Activated CD4-positive, alpha-beta memory T cell treated with anti-CD3 and anti-CD28 coated beads, Interleukin-2, amount 10 ng/mL, durations not matched to agents 7 days and 5 days (primary cell): Measurements from ENCODE around the gene PRR14L. TPM values are rescaled to one million over a fixed set of nuclear protein-coding genes. Genes with fewer than 3 reads are reported as not detected.
"Not testable (repeated sequence)": the region's sequence is repeated elsewhere in the genome, so short reads cannot be mapped to it uniquely, and the experiment has no call there.

Experiments
- CTCF ChIA-PET: fragments of 350-600 bp; sonication (Branson Sonifier 250); formaldehyde crosslinking; loops from one replicate; lab custom pipeline; 2021; ENCODE audit warnings: antibody characterized with exemption, inconsistent platforms; lab: Charles Lee
- POLR2A ChIA-PET: fragments of 350-600 bp; sonication (Branson Sonifier 250); formaldehyde crosslinking; loops from one replicate; lab custom pipeline; 2021; ENCODE audit warnings: antibody characterized with exemption; lab: Charles Lee
- DNase-seq: peaks from one replicate; pipeline ENCODE4 v3.0.0-alpha.2; 2020
- H3K27ac Mint-ChIP-seq: one replicate; pipeline ENCODE4 v1.8.0; 2021; ENCODE audit warnings: mild to moderate bottlenecking, mixed read lengths
- H3K27me3 Mint-ChIP-seq: one replicate; pipeline ENCODE4 v1.8.0; 2021; ENCODE audit warnings: mixed read lengths
- H3K36me3 Mint-ChIP-seq: one replicate; pipeline ENCODE4 v1.8.0; 2021; ENCODE audit warnings: low read depth, mixed read lengths
- H3K4me1 Mint-ChIP-seq: one replicate; pipeline ENCODE4 v1.8.0; 2021; ENCODE audit warnings: mixed read lengths
- H3K4me3 Mint-ChIP-seq: one replicate; pipeline ENCODE4 v1.8.0; 2021; ENCODE audit warnings: mild to moderate bottlenecking, mixed read lengths
- H3K9me3 Mint-ChIP-seq: one replicate; pipeline ENCODE4 v1.8.0; 2021; ENCODE audit warnings: mixed read lengths
- total RNA-seq, 2 experiments: library from RNA; stranded (reverse); gene quantifications; one replicate each; pipeline ENCODE4 v1.2.3, GENCODE V29; 2021

The PRR14L gene
- total RNA-seq, 2 experiments from 2014 or later = 56.3 to 61.3 TPM

DNA sequence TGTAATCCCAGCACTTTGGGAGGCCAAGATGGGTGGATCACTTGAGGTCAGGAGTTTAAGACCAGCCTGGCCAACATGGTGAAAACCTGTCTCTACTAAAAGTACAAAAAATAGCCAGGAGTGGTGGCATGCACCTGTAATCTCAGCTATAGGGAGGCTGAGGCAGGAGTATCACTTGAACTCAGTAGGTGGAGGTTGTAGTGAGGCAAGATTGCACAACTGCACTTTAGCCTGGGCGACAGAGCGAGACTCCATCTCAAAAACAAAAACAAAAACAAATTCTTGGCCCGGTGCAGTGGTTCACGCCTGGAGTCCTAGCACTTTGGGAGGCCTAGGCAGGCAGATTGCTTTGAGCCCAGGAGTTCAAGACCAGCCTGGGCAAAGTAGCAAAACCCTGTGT, 81.1 kb downstream of the PRR14L start:
- not testable (repeated sequence) for H3K9me3 Mint-ChIP-seq, DNase-seq, H3K4me3 Mint-ChIP-seq, H3K27ac Mint-ChIP-seq, H3K36me3 Mint-ChIP-seq, H3K27me3 Mint-ChIP-seq, H3K4me1 Mint-ChIP-seq
- POLR2A ChIA-PET = interaction anchor here (1.4 to 1.5 kb wide), 2 partner anchors 7 to 12 kb away, joined by 4 to 6 read pairs; no protein-coding TSS in a partner anchor
- CTCF ChIA-PET = interaction anchor here (0.8 to 4.4 kb wide), 4 partner anchors 8 to 281 kb away, joined by 3 to 54 read pairs (median 4); no protein-coding TSS in a partner anchor

DNA sequence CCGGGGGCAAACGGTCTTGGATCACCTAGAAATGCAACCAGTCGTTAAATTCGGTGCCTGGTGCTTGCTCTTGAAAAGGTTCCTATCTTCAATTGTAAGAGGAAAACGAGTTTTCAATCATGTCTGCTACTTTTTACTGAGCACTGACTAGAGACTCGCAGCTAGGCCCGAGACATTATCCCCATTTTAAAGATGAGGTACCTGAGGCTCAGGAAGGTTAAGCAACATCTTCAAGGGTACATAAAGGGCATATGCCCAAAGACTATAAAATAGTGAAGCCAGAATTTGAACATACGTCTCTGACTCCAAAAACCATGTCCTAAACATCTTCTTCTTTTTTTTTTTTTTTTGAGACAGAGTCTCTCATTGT, 87.3 kb downstream of the PRR14L start:
- ChIA-PET POLR2A (interaction anchor here (0.8 to 3.2 kb wide), 27 partner anchors 9 to 813 kb away, joined by 3 to 37 read pairs (median 5); partner anchors contain the start of genes DEPDC5, DRG1, FBXO7 and PATZ1), CTCF (interaction anchor here (0.7 to 6.1 kb wide), 13 partner anchors 11 to 539 kb away, joined by 3 to 87 read pairs (median 5); partner anchors contain the start of gene YWHAH)
- no peak for DNase-seq
- Mint-ChIP-seq H3K27me3 (no peaks in the 10 kb centered on the region), H3K27ac (peak overlapping the region; percentile 91), H3K9me3 (no peaks in the 10 kb centered on the region), H3K4me3 (peak overlapping the region; percentile 91), H3K4me1 (peaks cover 37% of the 10 kb centered on the region), H3K36me3 (no peaks in the 10 kb centered on the region)

DNA sequence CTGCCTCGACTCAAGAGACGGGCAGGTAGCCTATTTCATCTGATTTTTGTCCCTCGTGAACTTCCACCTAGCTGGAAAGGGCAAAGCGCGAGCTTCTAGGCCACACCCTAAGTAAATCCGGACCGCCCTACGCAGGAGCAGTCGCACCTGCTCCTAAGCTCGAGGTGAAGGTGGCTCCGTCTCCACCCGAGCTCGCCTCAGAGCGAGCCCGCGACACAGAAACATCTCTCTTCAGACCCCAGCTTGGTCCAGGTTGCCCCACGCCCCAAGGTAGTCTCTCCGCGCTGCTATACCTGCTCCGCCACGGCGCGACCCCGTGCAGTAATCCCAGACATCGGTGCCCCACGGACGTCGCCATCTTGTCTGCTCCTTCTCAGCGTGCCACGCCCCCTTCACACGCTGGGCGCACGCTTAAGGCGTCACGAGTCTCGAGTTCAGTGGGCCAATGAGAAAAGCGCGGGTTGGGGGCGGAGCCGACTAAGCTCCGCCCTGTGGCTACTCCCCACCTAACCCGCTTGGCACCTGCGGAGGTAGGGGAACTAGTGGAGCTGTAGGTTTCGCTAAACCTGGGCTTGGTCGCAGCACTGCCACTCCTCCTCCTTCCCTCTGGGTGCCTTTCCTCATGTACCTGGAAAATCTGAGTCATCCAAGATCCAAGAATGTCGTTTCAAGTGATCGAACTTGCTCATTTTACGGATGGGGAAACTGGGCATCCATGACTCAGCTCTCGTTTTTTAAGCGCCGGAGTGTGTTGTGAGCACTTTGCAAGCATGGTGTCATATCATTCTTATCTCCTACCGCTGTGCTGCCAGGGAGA, 87.9 kb downstream of the PRR14L start, which contains the start of gene PISD:
PISD (minus strand) TSS at position 365 of the 817 bp plus-strand sequence; CDS start at position 358, 7 bp downstream.
- peaks cover 37% of the 10 kb centered on the region for H3K4me1 Mint-ChIP-seq
- H3K36me3 Mint-ChIP-seq = no peaks in the 10 kb centered on the region
- no peaks in the 10 kb centered on the region for H3K27me3 Mint-ChIP-seq

DNA sequence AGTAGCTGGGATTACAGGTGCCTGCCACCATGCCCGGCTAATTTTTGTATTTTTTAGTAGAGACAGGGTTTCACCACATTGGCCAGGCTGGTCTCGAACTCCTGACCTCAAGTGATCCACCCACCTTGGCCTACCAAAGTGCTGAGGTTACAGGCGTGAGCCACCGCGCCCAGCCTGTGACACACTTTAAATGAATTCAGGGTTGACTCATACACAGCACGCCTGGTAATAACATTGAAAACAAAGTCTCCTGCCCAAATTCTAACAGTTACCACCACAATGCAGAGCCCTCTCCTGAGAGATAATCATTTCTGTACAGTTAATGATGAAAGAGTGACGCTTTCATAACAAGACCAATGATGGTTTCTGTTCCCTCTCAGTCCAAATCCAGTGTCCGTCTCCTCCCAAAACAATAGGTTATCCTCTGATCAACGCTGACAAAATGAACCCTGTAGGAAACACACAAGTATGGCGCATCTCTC, 89.0 kb downstream of the PRR14L start:
- peak overlapping the region; percentile 91 for H3K4me3 Mint-ChIP-seq

More for the DNA sequence above, 87.9 kb downstream of the PRR14L start, which contains the start of gene PISD:
- DNase-seq = peak; percentile 98
- POLR2A ChIA-PET = interaction anchor here (0.6 to 3.2 kb wide), 40 partner anchors 9 to 813 kb away, joined by 3 to 37 read pairs (median 4); partner anchors contain the start of genes DEPDC5, DRG1, FBXO7 and PATZ1
- peak within 1 kb of the TSS; percentile 91 for H3K27ac Mint-ChIP-seq
- no peaks in the 10 kb centered on the region for H3K9me3 Mint-ChIP-seq
- CTCF ChIA-PET = interaction anchor here (0.8 to 6.1 kb wide), 15 partner anchors 11 to 540 kb away, joined by 3 to 87 read pairs (median 5); partner anchors contain the start of genes DEPDC5 and YWHAH
- H3K4me3 Mint-ChIP-seq = peak within 1 kb of the TSS; percentile 91

DNA sequence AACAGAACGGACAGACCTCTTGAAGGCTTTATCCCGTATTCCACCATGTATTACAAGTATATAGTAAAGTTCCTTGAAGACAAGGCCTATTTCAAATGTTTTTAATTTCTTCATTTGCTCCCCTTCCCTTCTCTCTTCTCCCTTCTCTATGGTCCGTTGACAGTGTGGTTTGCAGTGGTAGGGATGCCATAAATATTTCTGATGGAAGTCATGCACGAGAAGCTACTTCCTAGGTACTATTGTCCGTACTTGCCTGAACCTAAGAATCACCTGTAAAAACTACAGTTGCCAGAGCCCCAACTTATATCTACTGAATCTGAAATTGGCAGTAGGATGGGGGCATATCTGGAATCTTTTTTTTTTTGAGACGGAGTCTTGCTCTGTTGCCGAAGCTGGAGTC, 90.7 kb downstream of the PRR14L start:
- Mint-ChIP-seq H3K9me3 (no peaks in the 10 kb centered on the region), H3K4me3 (no peak overlapping the region), H3K36me3 (no peaks in the 10 kb centered on the region), H3K4me1 (peaks cover 34% of the 10 kb centered on the region), H3K27me3 (no peaks in the 10 kb centered on the region), H3K27ac (no peak overlapping the region)
- ChIA-PET POLR2A (no interaction called here), CTCF (interaction anchor here (1.1 kb wide), 1 partner anchor 320 kb away, joined by 5 read pairs; no protein-coding TSS in a partner anchor)
- DNase-seq = no peak

More for the DNA sequence above, 89.0 kb downstream of the PRR14L start:
- DNase-seq = peak; percentile 67
- H3K27me3 Mint-ChIP-seq, H3K9me3 Mint-ChIP-seq, H3K36me3 Mint-ChIP-seq: not testable (repeated sequence)
- CTCF ChIA-PET = interaction anchor here (1.8 to 6.1 kb wide), 6 partner anchors 16 to 309 kb away, joined by 6 to 87 read pairs (median 12); partner anchors contain the start of genes DEPDC5 and YWHAH
- Mint-ChIP-seq H3K27ac (peak overlapping the region; percentile 91), H3K4me1 (peaks cover 37% of the 10 kb centered on the region)
- POLR2A ChIA-PET = interaction anchor here (0.9 to 3.2 kb wide), 17 partner anchors 8 to 370 kb away, joined by 3 to 37 read pairs (median 7); partner anchors contain the start of genes DEPDC5, PATZ1 and PRR14L

DNA sequence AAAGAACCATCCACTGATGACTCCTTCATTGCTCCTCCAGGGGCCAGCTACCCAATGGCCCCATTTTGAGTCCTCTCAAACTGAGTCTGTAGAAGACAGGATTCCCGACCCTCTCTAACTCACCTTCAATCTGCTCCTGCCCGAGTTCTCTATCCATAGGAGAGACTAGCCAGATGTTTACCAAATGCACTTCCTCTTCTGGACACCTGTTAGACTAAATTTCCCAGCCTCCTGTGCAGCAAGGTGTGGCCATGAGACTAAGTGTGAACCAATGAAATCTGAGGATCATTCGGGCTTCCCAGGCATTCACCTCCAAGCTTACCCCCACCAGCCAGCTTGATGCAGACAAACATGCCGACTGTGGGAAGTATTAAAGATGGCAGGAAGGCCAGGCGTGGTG, 95.5 kb downstream of the PRR14L start:
- Mint-ChIP-seq H3K27me3 (no peaks in the 10 kb centered on the region), H3K9me3 (no peaks in the 10 kb centered on the region), H3K4me3 (no peak overlapping the region), H3K4me1 (peaks cover 33% of the 10 kb centered on the region), H3K36me3 (no peaks in the 10 kb centered on the region), H3K27ac (no peak overlapping the region)
- CTCF ChIA-PET = interaction anchor here (1.9 kb wide), 1 partner anchor 11 kb away, joined by 9 read pairs; no protein-coding TSS in a partner anchor
- DNase-seq = no peak
- POLR2A ChIA-PET = interaction anchor here (1.5 to 2.3 kb wide), 2 partner anchors 7 to 22 kb away, joined by 5 to 8 read pairs; partner anchors contain the start of gene PISD

DNA sequence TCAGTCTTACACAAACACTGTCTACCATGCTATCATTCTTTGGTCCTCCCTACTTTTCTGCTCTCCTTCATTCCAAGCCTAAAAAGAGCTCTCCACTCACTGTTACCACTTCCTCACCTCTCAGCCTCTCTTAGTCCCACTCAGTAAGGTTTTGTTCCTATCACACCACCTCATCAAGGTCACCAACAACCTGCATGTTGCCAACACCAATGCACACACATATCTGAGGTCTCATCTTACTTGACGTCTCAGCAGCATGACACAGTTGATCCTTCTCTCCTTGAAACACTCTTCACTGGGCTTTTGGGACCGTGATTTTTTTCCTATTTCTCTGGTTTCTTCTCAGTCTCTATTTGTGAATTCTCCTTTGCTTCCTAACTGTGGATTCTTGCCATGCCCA, 96.0 kb downstream of the PRR14L start:
- H3K27ac Mint-ChIP-seq = no peak overlapping the region
- ChIA-PET CTCF (interaction anchor here (1.9 kb wide), 1 partner anchor 12 kb away, joined by 9 read pairs; no protein-coding TSS in a partner anchor), POLR2A (interaction anchor here (1.5 to 2.3 kb wide), 2 partner anchors 8 to 23 kb away, joined by 5 to 8 read pairs; partner anchors contain the start of gene PISD)
- peaks cover 32% of the 10 kb centered on the region for H3K4me1 Mint-ChIP-seq
- DNase-seq = no peak
- no peaks in the 10 kb centered on the region for H3K9me3 Mint-ChIP-seq
- no peaks in the 10 kb centered on the region for H3K27me3 Mint-ChIP-seq
- H3K4me3 Mint-ChIP-seq = no peak overlapping the region
- H3K36me3 Mint-ChIP-seq = peaks cover 3% of the 10 kb centered on the region

DNA sequence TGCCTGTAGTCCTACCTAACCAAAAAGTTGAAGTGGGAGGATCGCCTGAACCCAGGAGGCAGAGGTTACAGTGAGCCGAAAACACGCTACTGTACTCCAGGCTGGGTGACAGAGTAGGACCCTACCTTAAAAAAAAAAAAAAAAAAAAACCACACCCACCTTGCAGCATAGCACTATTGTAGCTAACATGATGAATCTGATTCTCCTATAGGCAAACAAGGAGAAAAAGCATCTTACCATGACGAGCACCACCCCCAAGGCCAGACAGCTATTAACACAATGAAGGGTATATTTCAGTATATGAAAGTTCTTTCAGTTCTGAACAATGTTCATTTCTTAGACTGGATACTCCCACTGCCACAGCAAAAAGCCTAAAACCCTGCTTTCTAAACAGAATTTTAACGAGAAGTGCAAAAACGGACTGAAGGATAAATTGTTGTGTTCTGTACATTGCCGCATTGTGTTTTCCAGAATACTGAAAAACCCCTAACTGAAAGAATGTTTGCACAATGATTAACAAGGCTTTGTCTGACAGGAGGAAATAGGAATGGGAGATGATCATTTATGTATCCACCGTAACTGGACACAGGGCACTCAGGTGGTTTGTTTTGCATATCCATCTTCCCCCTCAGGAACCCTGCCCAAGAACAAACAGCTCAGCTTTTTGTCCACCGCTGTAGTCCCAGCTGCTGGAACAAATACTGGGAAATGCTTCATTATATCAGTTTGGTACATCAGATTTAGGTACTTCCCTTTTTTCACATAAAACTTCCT, 96.8 kb downstream of the PRR14L start:
- CTCF ChIA-PET = interaction anchor here (0.6 to 0.7 kb wide), 2 partner anchors 54 to 96 kb away, joined by 3 read pairs; no protein-coding TSS in a partner anchor
- H3K9me3 Mint-ChIP-seq = no peaks in the 10 kb centered on the region
- no peak for DNase-seq
- peaks cover 31% of the 10 kb centered on the region for H3K4me1 Mint-ChIP-seq
- peaks cover 8% of the 10 kb centered on the region for H3K36me3 Mint-ChIP-seq
- POLR2A ChIA-PET = interaction anchor here (1.5 to 2.3 kb wide), 2 partner anchors 9 to 24 kb away, joined by 5 to 8 read pairs; partner anchors contain the start of gene PISD
- no peak overlapping the region for H3K4me3 Mint-ChIP-seq
- no peak overlapping the region for H3K27ac Mint-ChIP-seq
- no peaks in the 10 kb centered on the region for H3K27me3 Mint-ChIP-seq

DNA sequence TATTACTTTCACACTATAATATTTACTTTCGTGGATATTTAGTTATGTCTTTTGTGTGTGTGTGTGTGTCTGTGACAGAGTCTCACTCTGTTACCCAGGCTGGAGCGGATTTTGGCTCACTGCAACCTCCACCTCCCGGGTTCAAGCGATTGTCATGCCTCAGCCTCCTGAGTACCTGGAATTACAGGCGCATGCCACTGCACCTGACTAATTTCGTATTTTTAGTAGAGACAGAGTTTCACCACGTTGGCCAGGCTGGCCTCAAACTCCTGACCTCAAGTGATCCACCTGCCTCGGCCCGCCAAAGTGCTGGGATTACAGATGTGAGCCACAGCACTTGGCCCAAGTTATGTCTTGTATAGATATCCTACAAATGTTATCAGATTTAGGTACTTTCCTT, 97.8 kb downstream of the PRR14L start:
- Mint-ChIP-seq H3K27ac (no peak overlapping the region), H3K4me3 (no peak overlapping the region), H3K36me3 (peaks cover 10% of the 10 kb centered on the region), H3K4me1 (peaks cover 34% of the 10 kb centered on the region), H3K27me3 (no peaks in the 10 kb centered on the region), H3K9me3 (no peaks in the 10 kb centered on the region)
- no peak for DNase-seq
- CTCF ChIA-PET = no interaction called here
- POLR2A ChIA-PET = interaction anchor here (2.3 kb wide), 1 partner anchor 10 kb away, joined by 8 read pairs; the partner anchor contains the start of gene PISD

DNA sequence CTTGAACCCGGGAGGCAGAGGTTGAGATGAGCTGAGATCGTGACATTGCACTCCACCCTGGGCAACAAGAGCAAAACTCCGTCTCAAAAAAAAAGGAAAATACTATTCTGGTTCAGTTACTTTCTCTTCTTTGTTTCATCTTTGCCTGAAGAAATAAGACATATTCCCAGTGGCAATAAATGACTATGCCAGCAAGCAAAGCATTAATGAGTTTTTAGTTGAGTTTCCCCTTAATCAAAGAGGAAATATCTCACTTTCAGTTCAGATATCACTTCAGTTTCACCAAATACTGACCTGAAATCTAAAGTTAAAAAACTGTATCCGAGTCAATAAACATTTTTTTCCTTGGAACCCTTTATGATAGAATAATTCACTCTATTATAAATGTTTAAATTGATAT, 98.3 kb downstream of the PRR14L start:
- H3K27me3 Mint-ChIP-seq = no peaks in the 10 kb centered on the region
- H3K27ac Mint-ChIP-seq = no peak overlapping the region
- DNase-seq = no peak
- POLR2A ChIA-PET = no interaction called here
- peaks cover 11% of the 10 kb centered on the region for H3K36me3 Mint-ChIP-seq
- H3K4me1 Mint-ChIP-seq = peaks cover 38% of the 10 kb centered on the region
- CTCF ChIA-PET = no interaction called here
- no peaks in the 10 kb centered on the region for H3K9me3 Mint-ChIP-seq
- peak overlapping the region; percentile 24 for H3K4me3 Mint-ChIP-seq

DNA sequence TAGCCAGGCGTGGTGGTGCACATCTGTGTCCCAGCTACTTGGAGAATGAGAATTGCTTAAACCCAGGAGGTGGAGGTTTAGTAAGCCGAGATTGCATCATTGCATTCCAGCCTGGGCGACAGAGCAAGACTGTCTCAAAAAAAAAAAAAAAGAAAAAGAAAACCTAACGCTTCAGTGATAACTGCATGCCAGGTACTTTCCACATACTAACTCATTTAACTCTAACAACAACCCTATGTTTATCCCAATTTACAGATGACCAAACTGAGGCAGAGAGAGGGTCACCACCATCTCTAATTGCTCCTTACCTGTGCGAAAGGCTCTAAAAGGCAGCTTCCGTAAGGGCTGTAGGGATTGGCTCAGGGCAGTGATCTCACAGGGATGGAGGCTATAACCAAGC, 99.5 kb downstream of the PRR14L start:
- Mint-ChIP-seq H3K9me3 (no peaks in the 10 kb centered on the region), H3K4me3 (no peak overlapping the region), H3K4me1 (peaks cover 45% of the 10 kb centered on the region), H3K27me3 (no peaks in the 10 kb centered on the region), H3K27ac (no peak overlapping the region), H3K36me3 (peaks cover 15% of the 10 kb centered on the region)
- ChIA-PET POLR2A (no interaction called here), CTCF (interaction anchor here (1.0 kb wide), 1 partner anchor 18 kb away, joined by 3 read pairs; no protein-coding TSS in a partner anchor)
- no peak for DNase-seq
